Keratinocyte (primary cell): ENCODE measurements around the gene SYK. TPM values are rescaled to one million over a fixed set of nuclear protein-coding genes. Genes with fewer than 3 reads are reported as not detected.

Source experiments
- DNase-seq: peaks from one replicate; pipeline ENCODE4 v3.0.0-alpha.2; 2011; ENCODE audit warnings: low read depth, missing footprints, low spot score
- FAIRE-seq: peaks from 2 replicates; lab custom pipeline; 2011; peaks lifted over from hg19 to GRCh38; lab: Jason Lieb, UNC
- H2AFZ ChIP-seq: 2 replicates; pipeline ENCODE4 v1.6.0; 2012; ENCODE audit warnings: low read length, control low read depth, inconsistent platforms; ENCODE audit not compliant: control insufficient read depth
- H3K27ac ChIP-seq: 2 replicates; pipeline ENCODE4 v1.5.1; 2011; ENCODE audit warnings: low read length; ENCODE audit not compliant: control insufficient read depth, insufficient read depth
- H3K27me3 ChIP-seq: 3 replicates; pipeline ENCODE4 v1.6.0; 2011; ENCODE audit warnings: low read length; ENCODE audit not compliant: control insufficient read depth, insufficient read depth; ENCODE audit errors: extremely low read depth
- H3K36me3 ChIP-seq, 2 experiments: 2 replicates in 1 of 2; 3 replicates in 1 of 2; pipeline ENCODE4 v1.5.1; 2011; ENCODE audit warnings: low read length in 2 of 2, mild to moderate bottlenecking in 1 of 2; ENCODE audit not compliant: control insufficient read depth in 2 of 2, insufficient read depth in 2 of 2; ENCODE audit errors: extremely low read depth in 1 of 2
- H3K4me1 ChIP-seq: 3 replicates; pipeline ENCODE4 v1.5.1; 2011; ENCODE audit warnings: low read length; ENCODE audit not compliant: control insufficient read depth, insufficient read depth; ENCODE audit errors: extremely low read depth
- H3K4me2 ChIP-seq: 3 replicates; pipeline ENCODE4 v1.6.0; 2011; ENCODE audit warnings: low read depth, low read length; ENCODE audit not compliant: control insufficient read depth, insufficient read depth; ENCODE audit errors: extremely low read depth
- H3K4me3 ChIP-seq, 3 experiments: fragments of 200-600 bp in 1 of 3; sonication (generic) in 1 of 3; 2 replicates in 2 of 3; 3 replicates in 1 of 3; pipeline ENCODE4 v1.5.1; 2011 to 2016; ENCODE audit warnings: low read length in 3 of 3, mild to moderate bottlenecking in 3 of 3, control low read depth in 2 of 3, inconsistent platforms in 1 of 3, low read depth in 1 of 3, mixed read lengths in 1 of 3, mixed run types in 1 of 3, moderate library complexity in 1 of 3; ENCODE audit not compliant: control insufficient read depth in 2 of 3, insufficient read depth in 2 of 3; ENCODE audit errors: extremely low read depth in 1 of 3
- H3K79me2 ChIP-seq: 2 replicates; pipeline ENCODE4 v1.6.0; 2012; ENCODE audit warnings: low read length; ENCODE audit not compliant: control insufficient read depth, insufficient read depth
- H3K9ac ChIP-seq: 3 replicates; pipeline ENCODE4 v1.6.0; 2011; ENCODE audit warnings: low read length; ENCODE audit not compliant: control insufficient read depth, insufficient read depth; ENCODE audit errors: extremely low read depth
- H3K9me1 ChIP-seq: 3 replicates; pipeline ENCODE4 v1.6.0; 2011; ENCODE audit warnings: low read length; ENCODE audit not compliant: control insufficient read depth, insufficient read depth; ENCODE audit errors: extremely low read depth
- H3K9me3 ChIP-seq: 2 replicates; pipeline ENCODE4 v1.5.1; 2012; ENCODE audit warnings: low read depth, low read length; ENCODE audit not compliant: control insufficient read depth
- H4K20me1 ChIP-seq: 3 replicates; pipeline ENCODE4 v1.6.0; 2011; ENCODE audit warnings: low read length; ENCODE audit not compliant: control insufficient read depth, insufficient read depth; ENCODE audit errors: extremely low read depth
- CTCF ChIP-seq, 3 experiments: IDR thresholded peaks in 1 of 3; conservative IDR thresholded peaks in 1 of 3; optimal IDR thresholded peaks in 1 of 3; 2 replicates in 2 of 3; 3 replicates in 1 of 3; pipeline versions ENCODE3 to v1.5.1; 2011; ENCODE audit warnings: low read length in 3 of 3, mild to moderate bottlenecking in 3 of 3, moderate library complexity in 2 of 3, control low read depth in 1 of 3, inconsistent platforms in 1 of 3; ENCODE audit not compliant: insufficient read depth in 2 of 3; ENCODE audit errors: extremely low read depth in 1 of 3
- EZH2 ChIP-seq: IDR thresholded peaks from one replicate; pipeline ENCODE4 v1.6.1; 2012; ENCODE audit warnings: inconsistent platforms, mild to moderate bottlenecking, low read length, moderate library complexity
- dilution Hi-C: fragments of 300-500 bp; cut with MboI; formaldehyde crosslinking; loops from one replicate; pipeline ENCODE4 v1.7.0; 2020; ENCODE audit warnings: low sequenced_read_pairs; ENCODE audit not compliant: extremely low pct_ligation_motif_present
- polyA plus RNA-seq, 5 experiments: library from polyadenylated mRNA; depleted of rRNA in 3 of 5; stranded (reverse) in 3 of 5; stranded (forward) in 1 of 5; unstranded in 1 of 5; fragments of >200 nt; gene quantifications; 1 replicate in 1 of 5; 2 replicates in 3 of 5; 3 replicates in 1 of 5; pipeline versions ENCODE4 v1.2.1 to v1.2.3, GENCODE V29; 2011 to 2012; ENCODE audit warnings: missing spikeins in 2 of 5, low read depth in 1 of 5, low replicate concordance in 1 of 5

SYK gene
- polyA plus RNA-seq, 1 donor (not counting 4 experiments of a cell fraction or from before 2014, with no cell fraction given), result 2.0 TPM

- Histone ChIP-seq H3K79me2 (no peaks in the 10 kb centered on the region), H4K20me1 (no peaks in the 10 kb centered on the region), H3K27me3 (no peaks in the 10 kb centered on the region), H3K27ac (no peak overlapping the region), H3K9ac (no peak overlapping the region), H3K9me3 (no peaks in the 10 kb centered on the region), H3K4me3 (no peak overlapping the region), H3K9me1 (no peaks in the 10 kb centered on the region), H3K4me1 (no peaks in the 10 kb centered on the region), H3K4me2 (no peak overlapping the region), H3K36me3 (peaks cover 0 to 4% of the 10 kb centered on the region in 2 experiments), H2AFZ (no peak overlapping the region)
- dilution Hi-C loops, result no loop called here
- TF ChIP-seq EZH2 (no peak), CTCF (optimal IDR thresholded peaks at IDR 0.05 in 1 of 3, IDR thresholded peaks at IDR 0.05 in 1 of 3, conservative IDR thresholded peaks at IDR 0.05 in 1 of 3; ENCODE audit: extremely low read depth in 1 of 3, insufficient read depth in 2 of 3, low read length in 3 of 3) (no peak)
- FAIRE-seq (no peak), DNase-seq (no peak)
Measured at GRCh38 chr9:90867101-90867500, 65.5 kb downstream of the SYK start.

GRCh38 chr9:90868555-90868954 lies 66.9 kb downstream of the SYK start:
- H3K36me3 ChIP-seq, result peaks cover 0 to 4% of the 10 kb centered on the region in 2 experiments
- no peaks in the 10 kb centered on the region for H3K9me3 ChIP-seq
- H3K9me1 ChIP-seq, result no peaks in the 10 kb centered on the region
- H3K27ac ChIP-seq, result no peak overlapping the region
- H3K79me2 ChIP-seq, result no peaks in the 10 kb centered on the region
- TF ChIP-seq EZH2, result no peak
- TF ChIP-seq CTCF (optimal IDR thresholded peaks at IDR 0.05 in 1 of 3, IDR thresholded peaks at IDR 0.05 in 1 of 3, conservative IDR thresholded peaks at IDR 0.05 in 1 of 3; ENCODE audit: extremely low read depth in 1 of 3, insufficient read depth in 2 of 3, low read length in 3 of 3), result no peak
- no peak overlapping the region for H3K4me2 ChIP-seq
- no peaks in the 10 kb centered on the region for H4K20me1 ChIP-seq
- H3K9ac ChIP-seq, result no peak overlapping the region
- dilution Hi-C loops, result no loop called here
- H2AFZ ChIP-seq, result no peak overlapping the region
- no peaks in the 10 kb centered on the region for H3K27me3 ChIP-seq
- H3K4me3 ChIP-seq, result no peak overlapping the region
- H3K4me1 ChIP-seq, result no peaks in the 10 kb centered on the region
- no peak for FAIRE-seq
- DNase-seq, result no peak
